Fibroblast of pulmonary artery (primary cell): ENCODE data around the gene PPP2CA.
A peak's percentile ranks its signal among the peaks of the same experiment; 100 is the strongest.

Source experiments
- DNase-seq: peaks from one replicate; pipeline ENCODE4 v3.0.0-alpha.2; 2010; ENCODE audit warnings: low read depth
- H3K4me3 ChIP-seq: replicated peaks from 2 replicates; pipeline ENCODE4 v1.5.1; 2011; ENCODE audit warnings: low read depth, mild to moderate bottlenecking, control low read depth, low read length, moderate library complexity
- TF ChIP-seq, protein P1 (sequence below): IDR thresholded peaks from 2 replicates; pipeline ENCODE4 v1.5.1; 2011; ENCODE audit warnings: mild to moderate bottlenecking, control low read depth, low read length, inconsistent platforms; ENCODE audit errors: missing control alignments

Gene PPP2CA

DNA sequence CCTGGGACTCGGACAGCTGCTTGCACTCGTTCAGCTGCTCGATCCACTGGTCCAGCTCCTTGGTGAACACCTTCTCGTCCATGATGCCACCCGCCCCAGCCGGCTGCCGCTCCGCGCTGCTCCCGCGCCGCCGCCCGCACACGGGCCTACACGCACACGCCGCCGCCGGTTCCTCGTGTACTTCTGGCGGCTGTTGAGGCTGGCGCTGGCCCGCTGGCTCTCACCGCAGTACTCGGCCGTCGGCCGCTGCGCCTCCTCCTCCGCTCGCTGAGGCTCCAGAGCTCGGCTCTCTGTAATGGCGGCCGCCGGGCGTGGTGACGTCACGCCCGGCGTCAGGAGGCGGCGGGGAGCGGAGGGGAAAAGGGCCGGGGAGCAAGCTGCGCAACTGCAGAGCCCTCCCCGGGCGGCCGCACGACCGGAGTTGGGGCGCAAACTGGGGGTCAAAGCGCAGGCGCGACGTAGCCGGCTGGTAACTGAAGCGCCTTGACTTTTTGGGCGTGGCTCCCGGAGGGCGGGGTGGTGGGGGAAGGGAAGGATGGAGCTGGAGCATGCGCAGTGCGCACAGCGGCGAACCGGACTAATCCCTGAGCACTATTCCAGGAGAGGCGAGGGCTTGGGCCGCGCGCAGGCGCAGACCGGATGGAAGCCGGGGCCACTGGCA is at the start of gene PPP2CA:
PPP2CA (minus strand) TSS at position 294 of the 661 bp plus-strand sequence; CDS start at position 82, 212 bp downstream.
- peak within 1 kb of the TSS; percentile 88 for H3K4me3 ChIP-seq
- peak; percentile 99 for DNase-seq
- TF ChIP-seq, protein P1, sequence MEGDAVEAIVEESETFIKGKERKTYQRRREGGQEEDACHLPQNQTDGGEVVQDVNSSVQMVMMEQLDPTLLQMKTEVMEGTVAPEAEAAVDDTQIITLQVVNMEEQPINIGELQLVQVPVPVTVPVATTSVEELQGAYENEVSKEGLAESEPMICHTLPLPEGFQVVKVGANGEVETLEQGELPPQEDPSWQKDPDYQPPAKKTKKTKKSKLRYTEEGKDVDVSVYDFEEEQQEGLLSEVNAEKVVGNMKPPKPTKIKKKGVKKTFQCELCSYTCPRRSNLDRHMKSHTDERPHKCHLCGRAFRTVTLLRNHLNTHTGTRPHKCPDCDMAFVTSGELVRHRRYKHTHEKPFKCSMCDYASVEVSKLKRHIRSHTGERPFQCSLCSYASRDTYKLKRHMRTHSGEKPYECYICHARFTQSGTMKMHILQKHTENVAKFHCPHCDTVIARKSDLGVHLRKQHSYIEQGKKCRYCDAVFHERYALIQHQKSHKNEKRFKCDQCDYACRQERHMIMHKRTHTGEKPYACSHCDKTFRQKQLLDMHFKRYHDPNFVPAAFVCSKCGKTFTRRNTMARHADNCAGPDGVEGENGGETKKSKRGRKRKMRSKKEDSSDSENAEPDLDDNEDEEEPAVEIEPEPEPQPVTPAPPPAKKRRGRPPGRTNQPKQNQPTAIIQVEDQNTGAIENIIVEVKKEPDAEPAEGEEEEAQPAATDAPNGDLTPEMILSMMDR, result no peak

DNA sequence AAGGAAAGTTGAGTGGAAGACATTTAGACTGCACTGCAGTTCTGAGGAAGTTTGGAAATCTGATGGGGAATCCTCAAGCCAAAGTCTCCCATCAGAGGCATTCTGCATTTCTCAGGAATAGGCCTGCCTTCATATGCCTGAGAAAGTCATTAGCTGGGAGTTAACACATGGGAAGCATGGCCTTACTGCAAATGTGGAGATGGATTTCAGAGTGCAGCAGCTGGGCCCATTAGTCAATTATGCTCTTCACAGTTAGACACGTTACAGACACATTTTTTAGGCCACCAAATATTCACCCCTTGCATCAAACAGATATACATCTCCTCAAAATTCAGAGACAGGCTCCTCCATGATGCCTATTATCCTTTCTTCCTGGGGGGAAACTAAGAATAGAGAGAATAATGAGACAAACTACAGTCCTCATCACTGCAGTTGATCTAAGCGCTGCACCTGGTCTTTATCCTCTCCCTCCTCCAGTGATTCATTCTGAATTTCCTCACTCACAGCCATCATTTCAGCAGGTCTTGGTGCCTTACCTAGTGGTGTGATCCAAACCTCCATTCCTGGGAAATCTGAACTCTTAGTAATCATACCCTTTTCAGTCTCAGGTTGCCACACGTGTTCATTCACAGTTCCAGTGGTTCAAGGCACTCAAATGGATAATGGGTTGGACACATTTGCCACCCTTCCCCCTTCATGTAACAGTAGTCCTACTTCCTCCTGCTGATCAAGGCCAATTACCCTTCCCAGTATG is 47.9 kb upstream of the PPP2CA start:
- no peak overlapping the region for H3K4me3 ChIP-seq
- TF ChIP-seq, protein P1, result no peak
- no peak for DNase-seq

- TF ChIP-seq, protein P1, result no peak
- no peak for DNase-seq
- H3K4me3 ChIP-seq, result no peak overlapping the region
Measured at GRCh38 chr5:134271059-134271458, 45.2 kb upstream of the PPP2CA start.

GRCh38 chr5:134268919-134269318 is 43.0 kb upstream of the PPP2CA start:
- TF ChIP-seq, protein P1, result no peak
- no peak for DNase-seq
- H3K4me3 ChIP-seq, result no peak overlapping the region

- TF ChIP-seq, protein P1, result no peak
- no peak overlapping the region for H3K4me3 ChIP-seq
- DNase-seq, result no peak
Measured at GRCh38 chr5:134268019-134268601, 42.2 kb upstream of the PPP2CA start.

GRCh38 chr5:134267366-134268018 is 41.6 kb upstream of the PPP2CA start:
- DNase-seq, result peak; percentile 34
- H3K4me3 ChIP-seq, result no peak overlapping the region

More at GRCh38 chr5:134267366-134268018, 41.6 kb upstream of the PPP2CA start:
- TF ChIP-seq, protein P1, result no peak
